ENCODE measurements around the gene CTTN.
"Not testable (repeated sequence)": the region's sequence is repeated elsewhere in the genome, so short reads cannot be mapped to it uniquely, and the experiment has no call there.

Gene CTTN

DNA sequence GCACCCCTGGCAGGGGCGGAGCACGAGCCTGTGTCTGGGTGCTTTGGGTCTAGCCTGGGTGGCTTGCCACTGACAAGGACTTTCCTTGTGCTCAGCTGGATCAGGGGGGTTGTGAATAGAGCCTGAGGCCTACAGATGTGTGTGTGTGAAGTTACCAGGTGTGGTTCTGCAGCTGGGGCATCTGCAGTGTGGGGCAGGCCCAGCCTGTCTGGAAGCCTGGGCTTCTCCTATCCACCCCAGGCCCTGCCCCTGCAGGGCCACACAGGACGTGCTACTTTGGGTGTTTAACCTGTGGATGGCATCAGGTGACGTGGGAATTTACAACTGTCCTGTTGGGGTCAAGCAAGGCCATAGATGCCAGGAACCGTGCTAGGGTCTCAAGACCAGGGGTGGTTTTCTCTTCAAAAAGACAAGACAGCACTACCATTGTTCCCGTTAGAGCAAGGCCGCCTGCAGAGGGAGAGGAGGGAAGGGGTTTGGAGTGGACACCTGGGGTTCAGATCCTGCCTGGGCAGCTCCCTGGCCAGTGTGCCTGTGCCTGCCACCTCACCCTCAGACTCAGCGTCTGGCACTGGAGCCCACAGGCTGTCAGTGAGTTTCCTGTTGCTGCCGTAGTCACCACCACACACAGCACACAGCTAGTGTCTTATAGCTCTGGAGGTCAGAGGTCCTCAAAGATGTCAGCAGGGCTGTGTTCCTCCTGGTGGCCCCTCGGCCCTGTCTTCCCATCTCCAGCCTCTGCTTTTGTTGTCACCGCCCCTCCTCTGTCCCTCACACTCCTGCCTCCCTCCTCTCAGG, 31.6 kb downstream of the CTTN start:
- DNase-seq (ENCODE audit: low read depth) = no peak

DNA sequence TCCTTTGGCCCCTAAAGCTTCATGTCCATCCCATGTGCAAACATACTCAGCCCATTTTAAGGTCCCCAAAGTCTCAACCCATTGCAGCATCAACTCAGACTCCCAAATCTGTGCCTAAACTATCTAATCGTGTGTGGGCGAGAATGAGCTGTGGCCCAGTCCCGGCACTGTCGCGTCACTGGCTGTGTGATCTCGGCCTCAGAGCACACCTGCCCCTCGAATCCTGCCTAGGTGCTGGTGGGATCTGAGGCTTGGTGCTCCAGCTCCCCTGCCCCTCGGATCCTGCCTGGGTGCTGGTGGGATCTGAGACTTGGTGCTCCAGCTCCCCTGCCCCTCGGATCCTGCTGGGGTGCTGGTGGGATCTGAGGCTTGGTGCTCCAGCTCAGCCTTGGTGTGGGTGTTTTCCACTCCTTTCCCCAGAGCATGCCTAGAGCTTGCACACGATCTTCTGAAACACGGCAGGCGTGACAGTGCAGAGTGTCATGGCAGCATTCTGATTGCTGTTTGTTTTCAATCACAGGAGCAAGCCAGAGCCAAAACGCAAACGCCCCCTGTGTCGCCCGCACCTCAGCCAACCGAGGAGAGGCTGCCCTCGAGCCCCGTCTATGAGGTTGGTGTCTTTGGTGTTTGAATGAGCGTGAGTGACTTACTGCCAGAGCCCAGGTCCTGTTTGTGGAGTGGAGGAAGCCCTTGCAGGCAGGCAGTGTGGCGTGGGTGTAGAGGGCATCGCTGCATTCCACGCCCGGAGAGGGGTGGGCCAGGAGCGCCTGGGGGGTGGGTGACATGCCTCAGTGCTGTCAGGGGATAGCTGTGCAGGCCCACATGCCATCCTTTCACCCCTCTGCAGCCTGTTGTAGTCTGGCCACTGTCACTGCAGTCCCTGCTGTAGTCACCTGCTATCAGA, 32.6 kb downstream of the CTTN start:
- no peak for DNase-seq (ENCODE audit: low read depth)

DNA sequence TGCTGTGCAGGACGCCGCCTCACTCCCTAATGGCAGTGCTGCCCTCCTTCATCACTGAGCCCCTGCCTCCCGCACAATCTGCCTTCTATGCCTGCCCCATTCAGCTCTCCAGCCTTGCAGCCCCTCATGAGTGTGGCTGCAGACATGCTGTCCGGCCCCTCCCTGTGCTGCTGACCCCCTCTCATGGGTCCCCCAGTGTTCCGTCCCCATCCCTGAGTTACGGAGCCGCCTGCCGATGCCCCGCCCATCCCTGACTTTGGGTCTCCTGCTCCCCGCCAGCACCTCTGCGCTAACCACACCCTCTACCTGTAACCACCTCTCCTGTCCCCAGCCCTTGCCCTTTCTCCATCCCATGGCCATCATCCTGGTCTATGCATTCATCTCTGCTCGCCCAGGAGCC, 33.3 kb downstream of the CTTN start:
- no peak for DNase-seq (ENCODE audit: low read depth)

DNA sequence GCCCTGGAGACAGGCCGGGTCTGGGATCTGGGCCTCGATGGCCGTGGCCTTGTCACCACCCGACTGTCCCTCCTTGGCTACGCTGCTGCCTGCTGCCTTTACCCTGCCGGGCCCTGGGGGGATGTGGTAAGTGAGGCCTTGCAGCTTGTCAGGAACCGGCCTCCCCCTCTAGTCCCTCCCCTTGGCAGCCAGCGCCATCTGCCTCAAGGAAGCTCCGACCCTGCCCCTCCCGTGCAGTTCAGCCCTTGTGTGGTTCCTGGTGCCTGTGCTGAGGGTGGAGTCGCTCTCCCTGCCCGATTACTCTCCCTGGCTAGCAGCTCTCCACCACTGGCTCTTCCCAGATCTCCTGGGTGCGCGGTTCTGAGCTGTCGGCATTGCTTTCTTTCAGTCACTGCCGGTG, 33.7 kb downstream of the CTTN start:
- DNase-seq (ENCODE audit: low read depth) = no peak

DNA sequence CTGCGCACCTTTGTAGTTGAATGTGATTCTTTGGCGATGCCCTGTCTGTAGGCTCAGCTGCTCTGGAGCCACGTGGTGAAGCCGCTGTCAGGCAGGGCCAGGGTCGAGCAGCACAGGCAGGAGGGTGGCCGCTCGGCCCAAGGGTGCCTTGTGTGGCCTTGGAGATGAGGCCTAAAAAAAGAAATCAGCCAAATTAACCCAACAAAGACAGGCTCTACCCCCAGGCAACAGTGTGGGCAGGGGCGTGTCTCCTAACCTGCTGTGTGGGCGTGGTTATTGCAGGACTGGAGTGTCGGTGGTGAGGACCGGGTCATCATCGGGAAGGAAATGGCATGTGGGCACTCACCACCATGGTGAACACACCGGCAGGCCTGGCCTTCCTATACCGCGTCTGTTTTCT, 34.3 kb downstream of the CTTN start:
- no peak for DNase-seq (ENCODE audit: low read depth)

DNA sequence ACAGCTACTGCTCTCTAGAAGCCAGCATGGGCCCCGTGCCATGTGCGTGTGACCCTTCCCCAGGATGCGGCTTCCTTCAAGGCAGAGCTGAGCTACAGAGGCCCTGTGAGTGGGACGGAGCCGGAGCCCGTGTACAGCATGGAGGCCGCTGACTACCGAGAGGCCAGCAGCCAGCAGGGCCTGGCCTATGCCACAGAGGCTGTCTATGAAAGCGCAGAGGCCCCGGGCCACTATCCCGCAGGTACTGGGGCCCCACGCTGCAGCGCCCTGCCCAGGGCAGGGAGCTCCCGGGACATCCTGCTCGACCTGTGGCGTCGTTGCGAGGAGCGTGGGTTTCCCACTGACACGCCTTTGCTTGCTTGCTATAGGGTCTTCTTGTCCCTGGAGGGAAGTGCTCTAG, 34.7 kb downstream of the CTTN start:
- DNase-seq (ENCODE audit: low read depth) = no peak

DNA sequence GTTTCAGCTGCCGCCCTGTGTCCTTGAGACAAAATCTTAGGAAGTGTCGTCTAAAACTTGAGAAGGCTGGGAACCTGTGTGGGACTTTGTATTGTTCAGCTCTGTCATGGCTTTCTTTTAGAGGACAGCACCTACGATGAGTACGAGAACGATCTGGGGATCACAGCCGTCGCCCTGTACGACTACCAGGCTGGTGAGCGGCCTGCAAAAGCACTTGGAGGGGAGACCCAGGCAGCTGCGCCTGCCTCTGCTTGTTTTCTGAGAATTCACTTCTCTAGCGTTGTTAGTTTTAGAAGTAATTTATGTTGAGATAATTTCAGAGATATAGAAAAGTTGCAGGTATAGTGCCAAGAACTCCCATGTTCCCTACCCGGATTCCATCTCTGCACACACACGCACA, 35.2 kb downstream of the CTTN start:
- DNase-seq (ENCODE audit: low read depth) = no peak

DNA sequence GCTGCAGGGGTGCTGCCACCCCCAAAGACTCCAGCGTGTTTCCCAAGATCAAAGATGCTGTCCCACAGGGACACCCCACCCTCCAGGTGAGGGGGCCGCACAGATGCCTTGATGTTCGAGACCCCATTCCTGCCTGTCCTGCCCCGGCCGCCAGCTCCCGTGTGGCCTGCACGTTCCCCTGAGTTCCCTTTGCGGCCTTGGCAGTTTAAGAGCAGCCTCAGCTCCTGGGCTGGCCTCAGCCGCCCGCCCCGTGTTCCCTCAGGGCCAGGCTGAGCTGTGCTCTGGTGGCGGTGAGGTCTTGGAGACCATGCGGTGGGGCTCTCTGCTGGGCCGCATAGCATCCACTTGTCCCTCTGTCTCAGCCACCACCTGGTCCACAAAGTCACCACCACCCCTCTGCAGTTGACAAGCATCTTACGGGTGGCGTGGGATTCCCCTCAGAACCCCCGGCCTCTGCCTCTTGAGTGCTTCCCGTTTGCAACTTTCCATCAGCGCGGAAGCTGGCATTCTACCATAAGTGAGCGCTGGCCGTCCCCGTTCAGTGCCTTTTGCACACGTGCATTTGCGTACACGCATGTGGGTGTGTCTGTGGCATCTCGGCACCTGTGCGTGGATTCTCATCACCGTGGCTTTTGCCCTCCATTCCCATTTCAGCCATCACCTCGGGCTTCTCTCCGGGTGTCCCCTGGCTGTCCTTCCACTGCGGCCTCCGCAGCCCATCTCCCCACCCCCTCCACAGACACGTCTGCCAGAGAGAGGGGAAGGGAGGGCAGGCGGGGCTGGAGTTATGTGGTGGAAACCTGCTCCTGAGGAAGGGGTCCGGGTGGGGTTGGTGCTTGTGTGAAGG, 35.9 kb downstream of the CTTN start:
- no peak for DNase-seq (ENCODE audit: low read depth)

DNA sequence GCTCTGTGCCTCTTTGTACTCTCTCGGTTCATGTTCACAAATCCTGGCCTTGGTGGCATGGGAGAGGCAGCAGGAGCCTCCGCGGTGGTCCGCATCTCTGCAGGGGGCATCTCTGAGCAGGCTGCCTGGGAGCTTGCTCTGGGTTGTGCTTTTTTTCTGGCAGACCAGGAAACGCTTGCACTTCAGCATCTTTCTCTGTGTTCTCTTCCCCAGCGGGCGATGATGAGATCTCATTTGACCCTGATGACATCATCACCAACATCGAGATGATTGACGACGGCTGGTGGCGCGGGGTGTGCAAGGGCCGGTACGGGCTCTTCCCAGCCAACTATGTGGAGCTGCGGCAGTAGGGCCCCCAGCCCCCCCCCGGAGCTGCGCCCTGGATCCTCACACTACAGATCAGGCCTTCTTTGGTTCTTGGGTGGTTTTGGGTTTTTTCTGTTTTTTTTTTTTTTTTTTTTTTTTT, 36.5 kb downstream of the CTTN start:
- DNase-seq (ENCODE audit: low read depth) = no peak

DNA sequence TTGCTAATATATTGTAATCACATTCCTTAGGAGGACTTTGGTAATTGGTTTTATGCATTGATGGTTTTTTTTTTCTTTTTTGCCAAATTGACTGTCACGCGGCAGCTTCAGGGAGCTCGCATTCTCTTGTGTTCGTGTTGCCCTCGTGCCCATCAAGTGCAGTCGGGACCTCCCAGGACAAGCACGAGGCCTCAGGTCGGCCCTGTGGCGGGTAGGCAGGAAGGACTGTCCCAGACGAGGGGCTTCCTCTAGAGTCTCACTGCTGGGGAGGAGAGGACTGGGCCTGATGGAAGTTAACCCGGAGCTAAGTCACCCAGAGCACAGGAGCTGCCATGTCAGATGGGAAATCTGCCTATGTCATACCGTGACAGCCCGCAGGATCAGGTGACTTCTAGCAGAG, 37.0 kb downstream of the CTTN start:
- DNase-seq (ENCODE audit: low read depth) = no peak

DNA sequence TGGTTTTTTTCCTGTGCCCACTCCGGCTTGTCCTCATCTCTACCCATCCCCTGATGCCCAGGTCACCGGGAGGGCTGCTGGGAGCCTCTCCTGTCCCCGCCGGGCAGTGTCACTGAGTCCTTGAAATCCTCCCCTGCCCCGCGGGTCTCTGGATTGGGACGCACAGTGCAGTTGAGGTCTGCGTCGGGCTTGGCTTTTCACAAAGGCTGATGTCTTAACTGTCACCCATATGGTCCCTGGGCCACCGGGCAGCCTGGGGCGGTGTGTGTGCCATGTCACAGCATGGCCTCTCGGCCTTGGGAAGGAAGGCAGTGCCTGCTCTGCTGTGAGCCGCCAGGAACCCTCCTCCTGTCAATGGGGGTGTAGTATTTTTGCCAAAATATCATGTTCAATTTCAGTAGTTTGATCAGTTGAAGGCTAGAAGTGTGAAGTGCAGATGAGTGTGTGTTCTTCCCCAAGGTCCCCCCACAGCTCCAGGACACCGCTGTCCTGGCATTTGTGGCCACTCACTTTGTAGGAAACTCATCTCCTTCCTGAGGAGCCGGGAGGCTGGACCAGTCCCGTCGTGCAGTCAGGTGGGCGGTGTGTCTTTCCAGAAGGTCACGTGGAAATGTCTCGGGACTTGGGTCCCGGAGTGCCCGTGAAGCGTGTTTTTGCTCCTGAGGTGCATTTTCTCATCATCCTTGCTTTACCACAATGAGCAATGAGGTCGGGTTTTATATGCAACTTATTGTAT, 37.6 kb downstream of the CTTN start:
- DNase-seq (ENCODE audit: low read depth) = no peak

DNA sequence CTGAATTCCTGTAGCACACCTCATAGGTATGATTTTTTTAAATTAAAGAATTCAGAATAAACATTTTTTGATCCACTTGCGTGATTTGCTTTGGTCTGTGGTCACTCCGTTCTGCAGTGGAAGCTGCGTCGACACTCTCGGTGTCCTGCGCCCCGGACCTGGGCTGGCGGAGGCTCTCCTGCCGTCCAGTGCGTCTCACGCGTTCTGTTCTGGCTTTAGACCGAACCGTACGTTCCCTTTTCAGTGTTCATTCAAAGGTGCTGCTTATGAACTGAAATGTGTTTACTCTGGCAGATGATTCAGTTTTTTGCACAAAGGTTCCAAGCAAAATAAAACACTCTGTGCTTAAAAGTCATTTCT, 38.2 kb downstream of the CTTN start:
- no peak for DNase-seq (ENCODE audit: low read depth)

DNA sequence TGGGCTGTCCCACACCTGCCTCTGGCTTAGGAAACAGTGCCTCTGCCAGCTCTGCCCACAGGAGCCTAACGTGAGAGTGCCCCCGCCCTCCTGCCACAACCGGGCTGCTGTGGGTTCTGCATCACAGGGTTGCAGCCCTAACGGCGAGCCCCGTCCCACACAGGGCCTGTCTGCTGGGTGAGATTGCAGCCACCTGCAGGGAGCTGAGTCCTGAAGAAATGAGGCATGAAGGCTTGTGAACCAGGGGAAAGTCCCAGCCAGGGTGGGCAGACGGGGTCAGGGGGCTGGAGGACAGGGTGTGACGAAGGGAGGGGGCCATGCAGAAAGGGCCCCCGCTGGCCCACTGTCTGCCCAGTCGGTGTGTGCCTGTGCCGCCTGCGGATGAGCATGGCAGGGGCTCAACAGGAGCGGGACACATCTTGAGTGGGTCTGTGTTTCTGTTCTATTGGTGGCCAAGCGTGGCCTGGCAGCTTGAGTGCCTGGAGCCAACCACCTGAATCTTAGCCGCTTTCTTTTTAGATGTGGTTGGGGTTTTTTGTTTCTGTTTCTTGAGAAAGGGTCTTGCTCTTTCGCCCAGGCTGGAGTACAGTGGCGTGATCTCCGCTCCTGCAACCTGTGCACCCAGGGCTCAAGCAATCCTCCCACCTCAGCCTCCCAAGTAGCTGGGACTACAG, 38.9 kb downstream of the CTTN start:
- no peak for DNase-seq (ENCODE audit: low read depth)

DNA sequence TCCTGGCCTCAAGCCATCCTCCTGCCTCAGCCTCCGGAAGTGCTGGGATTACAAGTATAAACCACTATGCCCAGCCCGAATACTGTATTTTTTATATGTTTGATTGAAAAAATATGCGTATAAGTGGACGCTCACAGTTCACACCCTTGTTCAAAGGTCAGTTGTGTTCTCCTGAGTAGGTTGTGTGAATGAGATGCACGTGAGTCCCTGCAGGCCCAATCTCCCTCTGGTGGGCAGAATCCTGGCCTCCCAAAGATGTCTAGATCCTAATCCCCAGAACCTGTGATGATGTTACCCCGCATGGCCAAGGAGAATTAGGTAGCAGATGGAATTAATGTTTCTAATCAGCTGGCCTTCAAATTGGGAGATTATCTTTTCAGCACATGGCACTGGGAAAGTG, 41.9 kb downstream of the CTTN start:
- no peak for DNase-seq (ENCODE audit: low read depth)

DNA sequence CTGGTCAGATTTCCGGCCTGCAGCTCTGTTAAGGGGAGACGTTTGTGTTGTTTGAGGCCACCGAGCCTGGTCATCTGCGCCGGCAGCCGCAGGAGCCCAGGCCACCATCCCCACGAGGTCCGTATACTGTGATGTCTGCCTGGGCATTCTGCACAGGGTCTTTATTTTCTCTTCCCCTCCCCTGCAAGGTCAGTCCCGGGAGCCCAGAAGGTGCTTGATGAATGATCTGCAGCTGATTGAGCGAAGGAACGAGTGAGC, 45.4 kb downstream of the CTTN start:
- no peak for DNase-seq (ENCODE audit: low read depth)

DNA sequence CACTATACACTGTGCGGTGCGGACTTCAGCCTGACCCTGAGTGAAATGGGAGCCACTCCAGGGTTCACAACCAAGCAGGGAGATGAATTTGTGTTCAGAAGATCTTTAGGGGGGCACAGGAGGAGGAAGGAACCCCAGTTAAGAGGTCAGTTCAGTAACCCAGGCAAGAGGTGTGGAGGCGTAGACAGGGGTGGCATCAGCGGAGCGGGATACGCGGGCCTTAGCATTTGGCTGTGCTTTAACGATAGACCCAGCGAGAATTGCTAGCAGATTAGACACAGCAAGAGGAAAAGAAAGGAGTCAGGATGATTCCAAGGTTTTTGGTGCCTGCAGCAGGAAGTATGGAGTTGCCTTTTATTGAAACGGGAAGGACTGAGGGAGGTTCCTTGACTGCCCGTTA, 46.8 kb downstream of the CTTN start:
- no peak for DNase-seq (ENCODE audit: low read depth)

DNA sequence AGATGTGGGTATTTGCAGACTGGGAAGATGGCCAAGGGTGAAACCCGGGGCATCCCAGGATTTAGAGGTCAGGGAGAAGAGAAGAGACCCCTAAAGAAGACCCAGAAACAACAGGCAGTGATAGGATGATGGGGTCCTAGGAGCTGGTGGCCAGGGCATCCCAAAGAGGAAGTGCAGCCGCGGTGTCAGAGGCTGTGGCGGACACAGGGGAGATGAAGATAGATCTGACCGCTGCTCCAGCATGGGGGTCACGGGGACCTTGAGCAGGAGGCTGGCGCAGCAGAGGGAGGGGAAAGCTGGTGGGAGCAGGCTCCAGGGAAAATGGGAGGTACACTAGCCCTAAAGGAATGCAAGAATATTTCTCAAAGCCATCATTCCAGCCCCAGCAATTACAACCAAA, 47.3 kb downstream of the CTTN start:
- no peak for DNase-seq (ENCODE audit: low read depth)

DNA sequence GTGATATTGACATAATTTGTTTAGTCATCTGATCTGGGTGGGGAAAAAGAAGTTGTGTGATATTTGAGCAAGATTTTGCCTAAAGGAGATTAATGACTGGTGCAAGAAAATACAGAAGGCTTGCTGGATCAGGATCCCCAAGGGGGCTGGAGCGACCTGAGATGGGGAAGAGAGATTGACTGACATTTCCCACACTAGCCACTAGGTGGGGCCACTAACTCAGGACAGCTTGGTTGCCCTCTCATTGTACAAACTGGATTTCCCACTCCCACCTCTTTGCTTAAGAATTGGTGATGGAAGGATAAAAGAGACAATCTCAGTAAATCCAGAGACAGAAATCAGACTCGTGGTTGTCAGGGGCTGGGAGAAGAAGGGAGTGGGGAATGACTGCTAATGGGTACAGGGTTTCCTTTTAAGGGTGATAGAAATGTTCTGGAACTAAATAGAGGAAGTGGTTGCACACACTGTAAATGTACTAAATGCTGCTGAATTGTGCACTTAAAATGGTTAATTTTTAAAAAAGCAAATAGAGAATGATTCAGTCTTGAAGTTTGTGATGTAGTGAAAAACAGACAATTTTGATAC, 50.7 kb downstream of the CTTN start:
- no peak for DNase-seq (ENCODE audit: low read depth)

DNA sequence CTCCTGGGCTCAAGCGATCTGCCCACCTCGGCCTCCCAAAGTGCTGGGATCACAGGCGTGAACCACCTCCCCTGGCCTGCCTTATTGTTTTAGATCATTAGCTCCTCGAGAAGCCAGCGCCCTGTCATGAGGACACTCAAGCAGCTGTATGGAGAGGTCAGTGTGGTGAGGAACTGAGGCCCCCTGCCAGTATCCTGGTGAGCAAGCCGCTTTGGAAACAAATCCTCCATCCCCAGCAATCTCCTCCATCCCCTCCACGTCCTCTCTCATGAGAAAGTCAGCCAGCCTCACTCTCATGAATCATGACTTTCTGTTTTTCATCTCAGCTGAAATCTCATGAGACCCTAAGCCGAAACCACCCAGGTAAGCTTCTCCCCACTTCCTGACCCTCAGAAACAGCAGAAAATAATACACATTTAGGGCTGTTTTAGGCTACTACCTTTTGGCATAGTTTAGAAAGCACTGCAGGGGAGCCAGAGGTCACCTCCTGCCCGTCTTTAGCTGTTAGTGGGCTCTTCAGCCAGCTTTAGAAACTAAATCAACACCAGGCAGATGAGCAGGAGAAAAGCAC, 56.0 kb downstream of the CTTN start:
- no peak for DNase-seq (ENCODE audit: low read depth)

DNA sequence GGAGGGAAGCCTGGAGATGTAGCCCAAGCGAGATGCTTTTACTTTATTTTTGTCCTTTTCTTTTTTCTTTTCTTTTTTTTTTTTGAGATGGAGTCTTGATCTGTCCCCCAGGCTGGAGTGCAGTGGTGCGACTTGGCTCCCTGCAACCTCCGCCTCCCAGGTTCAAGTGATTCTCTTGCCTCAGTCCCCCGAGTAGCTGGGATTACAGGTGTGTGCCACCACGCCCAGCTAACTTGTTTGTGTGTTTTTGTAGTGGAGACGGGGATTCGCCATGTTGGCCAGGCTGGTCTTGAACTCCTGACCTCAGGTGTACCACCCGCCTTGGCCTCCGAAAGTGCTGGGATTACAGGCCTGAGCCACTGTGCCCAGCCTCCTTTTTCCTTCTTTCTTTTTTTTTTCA, 56.5 kb downstream of the CTTN start:
- not testable (repeated sequence) for DNase-seq (ENCODE audit: low read depth)

DNA sequence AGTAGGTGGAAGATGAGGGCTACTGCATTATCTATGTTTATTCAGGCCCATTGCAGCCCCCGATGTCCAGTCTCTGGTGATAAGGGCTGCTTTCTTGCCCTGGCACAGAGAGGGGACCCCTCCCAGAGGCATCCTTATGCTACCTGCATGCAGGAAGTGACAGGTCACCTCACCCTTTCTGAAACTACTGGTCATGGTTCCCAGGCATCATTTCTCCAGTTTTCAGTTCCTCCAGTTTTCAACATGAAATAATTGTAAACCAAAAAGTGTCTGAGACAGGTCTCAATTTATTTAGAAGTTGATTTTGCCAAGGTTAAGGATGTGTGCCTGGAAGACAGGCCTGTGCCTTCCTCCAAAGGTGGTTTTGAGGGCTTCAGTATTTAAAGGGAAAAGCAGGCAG, 57.0 kb downstream of the CTTN start:
- DNase-seq (ENCODE audit: low read depth) = no peak
